ENCODE results near the gene PTPN4. TPM values are rescaled to one million over a fixed set of nuclear protein-coding genes. Genes with fewer than 3 reads are reported as not detected.

Gene PTPN4
- total RNA-seq, 1 experiment from 2014 or later: 52.4 TPM

DNA sequence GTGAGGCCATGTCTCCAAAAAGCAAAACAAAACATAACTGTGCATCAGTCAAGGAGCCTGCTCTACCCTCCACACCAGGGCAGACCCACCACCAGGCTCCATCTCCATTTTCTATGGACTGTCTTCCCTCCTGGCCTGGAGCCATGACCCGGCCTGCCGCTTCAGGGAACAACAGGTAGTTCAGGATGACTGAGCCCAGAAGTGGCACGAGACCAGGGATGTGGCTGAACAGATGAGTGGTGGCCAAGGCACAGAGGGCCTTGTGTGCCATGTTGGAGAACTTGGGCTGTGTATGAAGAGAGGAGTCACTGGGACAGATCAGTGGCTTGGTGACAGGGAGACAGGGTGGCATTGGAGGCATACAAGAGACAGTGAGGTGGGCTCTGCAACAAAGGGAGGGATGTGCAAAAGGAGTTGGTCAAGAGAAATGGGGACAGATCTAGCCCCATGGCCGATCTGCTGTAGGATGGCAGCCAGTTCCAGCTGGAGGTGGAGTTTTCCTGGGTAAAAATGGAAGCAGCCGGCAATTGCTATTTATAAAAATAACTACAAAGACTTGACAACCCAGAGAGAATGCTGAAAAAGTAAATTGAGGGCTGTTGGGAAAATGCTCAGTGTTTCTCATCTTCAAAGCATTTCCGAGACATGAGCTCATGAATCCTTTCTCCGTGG is 45.8 kb upstream of the PTPN4 start:
- H3K9me3 Mint-ChIP-seq (ENCODE audit: low read depth, unreplicated experiment): no peaks in the 10 kb centered on the region
- CTCF ChIA-PET: no interaction called here
- DNase-seq: no peak
- intact Hi-C loops (cut with micrococcal nuclease; ENCODE audit: unreplicated experiment): no loop called here
- no peak overlapping the region for H3K4me3 Mint-ChIP-seq (ENCODE audit: low read depth, unreplicated experiment)
- H3K27ac Mint-ChIP-seq (ENCODE audit: unreplicated experiment): no peak overlapping the region
- H3K4me1 Mint-ChIP-seq (ENCODE audit: low read depth, unreplicated experiment): peaks cover 11% of the 10 kb centered on the region
- BruUV-seq (replicated peaks): no TSS peak
- TF ChIP-seq, protein P1, sequence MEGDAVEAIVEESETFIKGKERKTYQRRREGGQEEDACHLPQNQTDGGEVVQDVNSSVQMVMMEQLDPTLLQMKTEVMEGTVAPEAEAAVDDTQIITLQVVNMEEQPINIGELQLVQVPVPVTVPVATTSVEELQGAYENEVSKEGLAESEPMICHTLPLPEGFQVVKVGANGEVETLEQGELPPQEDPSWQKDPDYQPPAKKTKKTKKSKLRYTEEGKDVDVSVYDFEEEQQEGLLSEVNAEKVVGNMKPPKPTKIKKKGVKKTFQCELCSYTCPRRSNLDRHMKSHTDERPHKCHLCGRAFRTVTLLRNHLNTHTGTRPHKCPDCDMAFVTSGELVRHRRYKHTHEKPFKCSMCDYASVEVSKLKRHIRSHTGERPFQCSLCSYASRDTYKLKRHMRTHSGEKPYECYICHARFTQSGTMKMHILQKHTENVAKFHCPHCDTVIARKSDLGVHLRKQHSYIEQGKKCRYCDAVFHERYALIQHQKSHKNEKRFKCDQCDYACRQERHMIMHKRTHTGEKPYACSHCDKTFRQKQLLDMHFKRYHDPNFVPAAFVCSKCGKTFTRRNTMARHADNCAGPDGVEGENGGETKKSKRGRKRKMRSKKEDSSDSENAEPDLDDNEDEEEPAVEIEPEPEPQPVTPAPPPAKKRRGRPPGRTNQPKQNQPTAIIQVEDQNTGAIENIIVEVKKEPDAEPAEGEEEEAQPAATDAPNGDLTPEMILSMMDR (IDR thresholded peaks at IDR 0.05; ENCODE audit: unreplicated experiment): no peak
- no peaks in the 10 kb centered on the region for H3K36me3 Mint-ChIP-seq (ENCODE audit: insufficient read depth, unreplicated experiment)
- peaks cover 20% of the 10 kb centered on the region for H3K27me3 Mint-ChIP-seq (ENCODE audit: unreplicated experiment)

DNA sequence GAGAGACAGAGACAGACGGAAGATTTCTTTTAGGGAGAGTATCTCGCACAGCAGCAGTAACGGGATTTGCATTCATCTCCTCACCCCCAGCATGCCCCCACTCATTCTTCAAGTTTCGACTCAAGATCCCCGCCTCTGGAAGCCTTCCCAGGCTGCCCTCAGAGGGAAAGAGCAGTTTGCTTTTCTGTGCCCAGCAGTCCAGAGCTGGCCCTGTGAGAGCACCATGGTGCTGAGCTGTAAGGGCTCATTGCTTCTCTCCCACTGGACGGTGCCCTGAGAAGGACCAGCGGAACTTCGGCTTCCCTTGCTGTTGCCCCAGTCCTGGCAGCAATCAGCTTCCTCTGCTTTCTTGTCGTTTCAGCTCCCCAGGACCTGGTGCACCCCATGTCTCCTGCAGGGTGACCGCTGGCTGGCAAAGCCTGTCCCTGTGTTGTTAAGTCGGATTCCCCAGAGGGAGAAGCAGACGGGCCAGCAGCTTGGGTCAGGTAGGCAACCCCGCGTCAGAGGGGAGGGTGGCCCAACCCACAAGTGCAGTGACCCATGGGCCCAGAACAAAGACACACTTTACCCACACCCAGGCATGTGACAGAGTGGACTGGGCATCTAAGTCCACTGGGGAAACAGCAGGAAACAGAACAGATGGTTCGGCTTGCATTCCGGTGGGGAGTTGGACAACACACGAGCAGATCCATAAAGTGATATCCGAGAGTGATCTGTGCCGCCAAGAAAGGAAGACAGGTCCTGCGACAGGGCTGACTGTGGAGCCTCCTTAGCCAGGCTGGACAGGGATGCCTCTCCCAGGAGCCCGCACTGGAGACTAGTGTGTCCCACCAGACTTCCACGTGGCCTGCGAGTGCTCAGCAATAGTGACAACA is 44.1 kb upstream of the PTPN4 start:
- intact Hi-C loops (cut with micrococcal nuclease; ENCODE audit: unreplicated experiment): no loop called here
- Mint-ChIP-seq H3K27ac (ENCODE audit: unreplicated experiment) (no peak overlapping the region), H3K4me3 (ENCODE audit: low read depth, unreplicated experiment) (no peak overlapping the region), H3K36me3 (ENCODE audit: insufficient read depth, unreplicated experiment) (no peaks in the 10 kb centered on the region), H3K9me3 (ENCODE audit: low read depth, unreplicated experiment) (no peaks in the 10 kb centered on the region), H3K4me1 (ENCODE audit: low read depth, unreplicated experiment) (peaks cover 17% of the 10 kb centered on the region), H3K27me3 (ENCODE audit: unreplicated experiment) (peaks cover 20% of the 10 kb centered on the region)
- no TSS peak for BruUV-seq (replicated peaks)
- CTCF ChIA-PET: no interaction called here
- DNase-seq: no peak
- TF ChIP-seq, protein P1 (IDR thresholded peaks at IDR 0.05; ENCODE audit: unreplicated experiment): no peak

DNA sequence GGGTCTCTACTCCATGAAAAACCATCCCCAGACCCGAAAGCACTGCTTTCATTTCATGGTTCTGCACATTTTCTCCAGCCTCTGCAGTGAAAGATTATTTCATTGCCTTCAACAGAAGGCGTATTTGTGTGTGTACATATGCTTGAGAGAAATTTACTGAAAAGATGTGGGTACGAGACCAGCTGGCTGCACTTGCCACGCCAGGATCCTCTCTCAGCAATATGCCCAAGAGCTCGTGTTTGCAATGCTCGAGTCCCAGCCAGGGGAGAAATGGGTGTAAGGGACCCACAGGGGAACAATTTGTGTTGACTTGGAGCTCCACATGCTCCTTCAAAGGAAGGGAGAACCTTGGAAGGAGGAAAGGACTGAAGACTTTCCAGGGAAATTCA is 43.4 kb upstream of the PTPN4 start:
- DNase-seq: no peak
- Mint-ChIP-seq H3K4me1 (ENCODE audit: low read depth, unreplicated experiment) (peaks cover 17% of the 10 kb centered on the region), H3K4me3 (ENCODE audit: low read depth, unreplicated experiment) (no peak overlapping the region), H3K27me3 (ENCODE audit: unreplicated experiment) (peaks cover 20% of the 10 kb centered on the region), H3K27ac (ENCODE audit: unreplicated experiment) (no peak overlapping the region), H3K9me3 (ENCODE audit: low read depth, unreplicated experiment) (no peaks in the 10 kb centered on the region), H3K36me3 (ENCODE audit: insufficient read depth, unreplicated experiment) (no peaks in the 10 kb centered on the region)
- TF ChIP-seq, protein P1 (IDR thresholded peaks at IDR 0.05; ENCODE audit: unreplicated experiment): no peak
- intact Hi-C loops (cut with micrococcal nuclease; ENCODE audit: unreplicated experiment): no loop called here
- CTCF ChIA-PET: no interaction called here
- BruUV-seq (replicated peaks): no TSS peak

DNA sequence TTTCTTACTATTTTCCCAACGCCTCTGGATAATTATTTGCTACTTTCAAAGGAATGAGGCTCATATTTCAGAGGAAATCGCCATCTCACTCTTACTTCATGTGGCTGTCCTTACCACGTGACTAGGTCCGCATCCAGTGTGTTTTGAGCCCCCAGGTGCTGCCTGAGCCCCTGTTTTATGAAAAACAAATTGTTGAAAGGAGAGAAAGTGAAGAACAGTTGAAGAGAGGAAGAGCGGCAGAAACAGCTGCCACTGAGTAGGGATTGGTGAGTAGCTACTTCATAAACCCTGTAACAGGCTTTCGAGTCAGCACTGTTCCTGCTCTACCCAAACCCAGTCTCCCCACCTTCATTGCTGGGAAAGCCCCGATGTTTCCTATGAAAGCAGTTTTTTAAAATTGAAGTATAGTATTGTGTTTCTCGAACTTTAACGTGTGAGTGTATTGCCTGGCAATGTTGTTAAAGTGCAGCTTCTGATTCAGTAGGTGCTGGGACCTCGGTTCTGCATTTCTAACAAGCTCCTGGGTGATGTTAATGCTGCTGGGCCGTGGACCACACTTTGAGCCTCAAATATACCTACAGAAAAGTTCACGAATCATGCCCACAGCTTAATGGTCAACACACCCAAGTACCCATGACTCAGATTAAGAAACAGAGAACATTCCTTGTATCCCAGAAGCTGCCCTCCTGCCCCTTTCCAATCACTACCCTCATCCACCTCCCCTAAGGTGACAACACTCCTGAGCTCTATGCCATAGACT is 41.0 kb upstream of the PTPN4 start:
- intact Hi-C loops (cut with micrococcal nuclease; ENCODE audit: unreplicated experiment): no loop called here
- Mint-ChIP-seq H3K27me3 (ENCODE audit: unreplicated experiment) (peaks cover 16% of the 10 kb centered on the region), H3K4me3 (ENCODE audit: low read depth, unreplicated experiment) (peak overlapping the region; percentile 36), H3K9me3 (ENCODE audit: low read depth, unreplicated experiment) (peaks cover 2% of the 10 kb centered on the region), H3K27ac (ENCODE audit: unreplicated experiment) (peak overlapping the region; percentile 26), H3K4me1 (ENCODE audit: low read depth, unreplicated experiment) (peaks cover 17% of the 10 kb centered on the region), H3K36me3 (ENCODE audit: insufficient read depth, unreplicated experiment) (no peaks in the 10 kb centered on the region)
- no TSS peak for BruUV-seq (replicated peaks)
- TF ChIP-seq, protein P1 (IDR thresholded peaks at IDR 0.05; ENCODE audit: unreplicated experiment): no peak
- CTCF ChIA-PET: interaction anchor here (0.6 kb wide), 1 partner anchor 456 kb away, joined by 3 read pairs; no protein-coding TSS in a partner anchor
- no peak for DNase-seq

All from Calu3 (cell line).